Upper lobe of left lung (tissue), 4 donors: Measurements from ENCODE around the gene AGAP1.

Experiments
- CTCF ChIP-seq, 6 experiments: fragments of 450-650 bp in 4 of 6; fragments of 200-600 bp in 2 of 6; sonication (generic) in 2 of 6; IDR thresholded peaks; one replicate each; pipeline ENCODE4 v1.5.1; 2016 to 2019; ENCODE audit warnings: antibody characterized with exemption in 6 of 6
- EP300 ChIP-seq, 4 donors: sonication (generic); formaldehyde crosslinking; IDR thresholded peaks; one replicate each; pipeline ENCODE4 v1.5.1; 2017; ENCODE audit warnings: antibody characterized with exemption in 4 of 4, control low read depth in 2 of 4
- POLR2AphosphoS5 ChIP-seq, 2 donors: sonication (generic); formaldehyde crosslinking; IDR thresholded peaks; one replicate each; pipeline ENCODE4 v1.5.1; 2017; ENCODE audit warnings: antibody characterized with exemption in 2 of 2

GRCh38 chr2:235766278-235766677 is 272.4 kb downstream of the AGAP1 start:
- no peak for TF ChIP-seq EP300 (IDR thresholded peaks at IDR 0.05)
- peak; percentile 68 to 98 (median 88) for TF ChIP-seq CTCF (IDR thresholded peaks at IDR 0.05)
- TF ChIP-seq POLR2AphosphoS5 (IDR thresholded peaks at IDR 0.05) = no peak
